Ascending aorta (tissue), 2 donors: Measurements from ENCODE around the gene OR11H7. TPM values are rescaled to one million over a fixed set of nuclear protein-coding genes. Genes with fewer than 3 reads are reported as not detected.
"Not testable (repeated sequence)": the region's sequence is repeated elsewhere in the genome, so short reads cannot be mapped to it uniquely, and the experiment has no call there.

ENCODE experiments used
- DNase-seq, 2 donors: peaks; one replicate each; pipeline ENCODE4 v3.0.0-alpha.2; 2019; ENCODE audit warnings: low spot score in 2 of 2
- H3K27ac ChIP-seq, 2 donors: fragments of 200-600 bp; sonication (generic); one replicate each; pipeline ENCODE4 v1.5.1; 2016 to 2017; ENCODE audit warnings: mild to moderate bottlenecking in 1 of 2
- H3K27me3 ChIP-seq: fragments of 200-600 bp; sonication (generic); one replicate; pipeline ENCODE4 v1.5.1; 2017
- H3K36me3 ChIP-seq, 2 donors: fragments of 200-600 bp; sonication (generic); one replicate each; pipeline ENCODE4 v1.5.1; 2016
- H3K4me1 ChIP-seq, 2 donors: fragments of 200-600 bp; sonication (generic); one replicate each; pipeline ENCODE4 v1.5.1; 2016 to 2017; ENCODE audit warnings: mild to moderate bottlenecking in 1 of 2
- H3K4me3 ChIP-seq, 2 donors: fragments of 200-600 bp; sonication (generic); one replicate each; pipeline ENCODE4 v1.5.1; 2016 to 2017; ENCODE audit warnings: mild to moderate bottlenecking in 1 of 2
- H3K9me3 ChIP-seq, 2 donors: fragments of 200-600 bp; sonication (generic); one replicate each; pipeline ENCODE4 v1.5.1; 2016
- CTCF ChIP-seq, 3 experiments: fragments of 200-600 bp in 2 of 3; fragments of 450-650 bp in 1 of 3; sonication (generic) in 2 of 3; IDR thresholded peaks; one replicate each; pipeline ENCODE4 v1.5.1; 2016 to 2019; ENCODE audit warnings: antibody characterized with exemption in 3 of 3, mild to moderate bottlenecking in 1 of 3, moderate library complexity in 1 of 3
- intact Hi-C: fragments of 100-400 bp; cut with DNase I; formaldehyde crosslinking; loops from one replicate; pipeline ENCODE4 v1.15.1; 2023
- total RNA-seq: library from RNA; depleted of rRNA; stranded (reverse); fragments of >200 nt; gene quantifications from one replicate; pipeline ENCODE4 v1.1.0, GENCODE V29; 2016

OR11H7 gene
- total RNA-seq, 1 donor from 2014 or later, result not detected

GRCh38 chr14:20223410-20223809 is 5.4 kb upstream of the OR11H7 start, which contains the start of gene OR11H6:
TSS of gene OR11H6 (plus strand) at chr14:20223710. CDS start at chr14:20223710, 0 bp downstream.
- H3K4me3 ChIP-seq, result no peak within 1 kb of the TSS
- no peak within 1 kb of the TSS for H3K27ac ChIP-seq
- no peaks in the 10 kb centered on the region for H3K27me3 ChIP-seq
- intact Hi-C loops, result no loop called here
- H3K36me3 ChIP-seq, result no peaks in the 10 kb centered on the region
- H3K9me3 ChIP-seq, result no peaks in the 10 kb centered on the region
- no peak for DNase-seq
- H3K4me1 ChIP-seq, result no peaks in the 10 kb centered on the region
- TF ChIP-seq CTCF (IDR thresholded peaks at IDR 0.05), result no peak

GRCh38 chr14:20235415-20235814 is 6.6 kb downstream of the OR11H7 start:
- DNase-seq, H3K27me3 ChIP-seq, H3K27ac ChIP-seq, H3K36me3 ChIP-seq, H3K4me3 ChIP-seq, intact Hi-C loops, H3K4me1 ChIP-seq, H3K9me3 ChIP-seq: not testable (repeated sequence)

- H3K27ac ChIP-seq, result no peak overlapping the region
- H3K4me3 ChIP-seq, result no peak overlapping the region
- no peaks in the 10 kb centered on the region for H3K27me3 ChIP-seq
- TF ChIP-seq CTCF (IDR thresholded peaks at IDR 0.05), result no peak
- no peaks in the 10 kb centered on the region for H3K36me3 ChIP-seq
- no peaks in the 10 kb centered on the region for H3K4me1 ChIP-seq
- intact Hi-C loops, result no loop called here
- DNase-seq, result no peak
- H3K9me3 ChIP-seq, result peaks cover 0 to 15% of the 10 kb centered on the region in 2 donors
Observed at GRCh38 chr14:20247646-20248246, 19.0 kb downstream of the OR11H7 start.

- no peak overlapping the region for H3K4me3 ChIP-seq
- no peaks in the 10 kb centered on the region for H3K4me1 ChIP-seq
- H3K27ac ChIP-seq, result no peak overlapping the region
- no peaks in the 10 kb centered on the region for H3K36me3 ChIP-seq
- no peaks in the 10 kb centered on the region for H3K27me3 ChIP-seq
- H3K9me3 ChIP-seq, result no peaks in the 10 kb centered on the region
- intact Hi-C loops, result no loop called here
- DNase-seq, result no peak
- TF ChIP-seq CTCF (IDR thresholded peaks at IDR 0.05), result no peak
Observed at GRCh38 chr14:20262642-20263128, 33.9 kb downstream of the OR11H7 start.

- H3K36me3 ChIP-seq, H3K4me1 ChIP-seq, H3K4me3 ChIP-seq, DNase-seq, intact Hi-C loops, H3K9me3 ChIP-seq, H3K27ac ChIP-seq, H3K27me3 ChIP-seq: not testable (repeated sequence)
Observed at GRCh38 chr14:20264361-20264760, 35.6 kb downstream of the OR11H7 start.

GRCh38 chr14:20274062-20274461 is 45.3 kb downstream of the OR11H7 start:
- Histone ChIP-seq H3K9me3 (peaks cover 0 to 10% of the 10 kb centered on the region in 2 donors), H3K4me3 (no peak overlapping the region), H3K4me1 (no peaks in the 10 kb centered on the region), H3K27ac (no peak overlapping the region), H3K36me3 (no peaks in the 10 kb centered on the region), H3K27me3 (no peaks in the 10 kb centered on the region)
- DNase-seq, result no peak
- intact Hi-C loops, result no loop called here
- no peak for TF ChIP-seq CTCF (IDR thresholded peaks at IDR 0.05)

GRCh38 chr14:20277409-20277808 is 48.6 kb downstream of the OR11H7 start:
- intact Hi-C loops, result no loop called here
- H3K4me3 ChIP-seq, result no peak overlapping the region
- H3K27me3 ChIP-seq, result no peaks in the 10 kb centered on the region
- H3K27ac ChIP-seq, result no peak overlapping the region
- peaks cover 0 to 6% of the 10 kb centered on the region in 2 donors for H3K36me3 ChIP-seq
- no peak for DNase-seq
- no peaks in the 10 kb centered on the region for H3K4me1 ChIP-seq
- TF ChIP-seq CTCF (IDR thresholded peaks at IDR 0.05), result no peak
- peaks cover 0 to 10% of the 10 kb centered on the region in 2 donors for H3K9me3 ChIP-seq
